Tibial artery (tissue), 4 donors: ENCODE data around the gene CHRM3.

ENCODE experiments used
- DNase-seq, 2 donors: peaks; one replicate each; pipeline ENCODE4 v3.0.0-alpha.2; 2019
- H3K27ac ChIP-seq, 2 donors: fragments of 200-600 bp; sonication (generic) in 1 of 2; 1 replicate in 1 of 2; 2 replicates in 1 of 2; pipeline ENCODE4 v1.5.1; 2018 to 2019; ENCODE audit warnings: mild to moderate bottlenecking in 1 of 2
- H3K27me3 ChIP-seq, 2 donors: fragments of 200-600 bp; sonication (generic) in 1 of 2; one replicate each; pipeline versions ENCODE4 v1.5.1 to v1.6.0; 2016 to 2019
- H3K36me3 ChIP-seq, 3 donors: fragments of 200-600 bp; sonication (generic) in 2 of 3; one replicate each; pipeline ENCODE4 v1.5.1; 2016 to 2019; ENCODE audit warnings: mild to moderate bottlenecking in 2 of 3
- H3K4me1 ChIP-seq, 4 donors: fragments of 200-600 bp; sonication (generic) in 2 of 4; 1 replicate in 3 of 4; 2 replicates in 1 of 4; pipeline ENCODE4 v1.5.1; 2016 to 2019
- H3K4me3 ChIP-seq, 2 donors: fragments of 200-600 bp; sonication (generic) in 1 of 2; 1 replicate in 1 of 2; 2 replicates in 1 of 2; pipeline ENCODE4 v1.5.1; 2018 to 2019; ENCODE audit warnings: mild to moderate bottlenecking in 2 of 2
- H3K9me3 ChIP-seq, 3 donors: fragments of 200-600 bp; sonication (generic) in 1 of 3; one replicate each; pipeline ENCODE4 v1.5.1; 2016 to 2019
- CTCF ChIP-seq, 2 experiments: fragments of 200-600 bp in 1 of 2; fragments of 450-650 bp in 1 of 2; IDR thresholded peaks; one replicate each; pipeline ENCODE4 v1.5.1; 2017 to 2019; ENCODE audit warnings: antibody characterized with exemption in 2 of 2, mild to moderate bottlenecking in 1 of 2, moderate library complexity in 1 of 2
- intact Hi-C: fragments of 100-400 bp; cut with DNase I; formaldehyde crosslinking; loops from one replicate; pipeline ENCODE4 v1.15.0; 2023; ENCODE audit warnings: low total_unique reads

The CHRM3 gene

GRCh38 chr1:239388159-239388485, 1.8 kb downstream of the CHRM3 start:
- no peak for TF ChIP-seq CTCF (IDR thresholded peaks at IDR 0.05)
- Histone ChIP-seq H3K27ac (no peak overlapping the region), H3K36me3 (no peaks in the 10 kb centered on the region), H3K27me3 (peaks cover 0 to 39% of the 10 kb centered on the region in 2 donors), H3K4me1 (peaks cover 0 to 20% (median 18%) of the 10 kb centered on the region in 4 donors), H3K9me3 (no peaks in the 10 kb centered on the region), H3K4me3 (peak overlapping the region in 1 of 2 donors; percentile 43)
- DNase-seq = no peak
- intact Hi-C loops = no loop called here

GRCh38 chr1:239388578-239388977, 2.2 kb downstream of the CHRM3 start:
- H3K4me1 ChIP-seq = peaks cover 0 to 20% (median 18%) of the 10 kb centered on the region in 4 donors
- intact Hi-C loops = no loop called here
- no peak overlapping the region for H3K4me3 ChIP-seq
- H3K9me3 ChIP-seq = no peaks in the 10 kb centered on the region
- H3K27me3 ChIP-seq = peaks cover 0 to 42% of the 10 kb centered on the region in 2 donors
- H3K27ac ChIP-seq = no peak overlapping the region
- no peaks in the 10 kb centered on the region for H3K36me3 ChIP-seq
- no peak for TF ChIP-seq CTCF (IDR thresholded peaks at IDR 0.05)
- DNase-seq = no peak

GRCh38 chr1:239389703-239390102, 3.3 kb downstream of the CHRM3 start:
- no peaks in the 10 kb centered on the region for H3K36me3 ChIP-seq
- no peak overlapping the region for H3K4me3 ChIP-seq
- no peak overlapping the region for H3K27ac ChIP-seq
- intact Hi-C loops = no loop called here
- peaks cover 0 to 42% of the 10 kb centered on the region in 2 donors for H3K27me3 ChIP-seq
- no peak for DNase-seq
- peaks cover 0 to 20% (median 18%) of the 10 kb centered on the region in 4 donors for H3K4me1 ChIP-seq
- H3K9me3 ChIP-seq = no peaks in the 10 kb centered on the region
- TF ChIP-seq CTCF (IDR thresholded peaks at IDR 0.05) = no peak

GRCh38 chr1:239392271-239392670, 5.9 kb downstream of the CHRM3 start:
- H3K27ac ChIP-seq = no peak overlapping the region
- peaks cover 0 to 8% (median 6%) of the 10 kb centered on the region in 4 donors for H3K4me1 ChIP-seq
- no peak for TF ChIP-seq CTCF (IDR thresholded peaks at IDR 0.05)
- no peaks in the 10 kb centered on the region for H3K9me3 ChIP-seq
- H3K36me3 ChIP-seq = no peaks in the 10 kb centered on the region
- intact Hi-C loops = no loop called here
- DNase-seq = no peak
- H3K27me3 ChIP-seq = peaks cover 0 to 26% of the 10 kb centered on the region in 2 donors
- H3K4me3 ChIP-seq = no peak overlapping the region

GRCh38 chr1:239394107-239394506, 7.7 kb downstream of the CHRM3 start:
- Histone ChIP-seq H3K9me3 (no peaks in the 10 kb centered on the region), H3K4me3 (no peak overlapping the region), H3K27ac (no peak overlapping the region), H3K4me1 (no peaks in the 10 kb centered on the region), H3K36me3 (no peaks in the 10 kb centered on the region), H3K27me3 (peaks cover 0 to 10% of the 10 kb centered on the region in 2 donors)
- DNase-seq = no peak
- intact Hi-C loops = no loop called here
- TF ChIP-seq CTCF (IDR thresholded peaks at IDR 0.05) = no peak

- Histone ChIP-seq H3K4me3 (no peak overlapping the region), H3K27ac (no peak overlapping the region), H3K4me1 (no peaks in the 10 kb centered on the region), H3K9me3 (no peaks in the 10 kb centered on the region), H3K36me3 (no peaks in the 10 kb centered on the region), H3K27me3 (no peaks in the 10 kb centered on the region)
- DNase-seq = no peak
- no peak for TF ChIP-seq CTCF (IDR thresholded peaks at IDR 0.05)
- intact Hi-C loops = no loop called here
Observed at GRCh38 chr1:239413916-239414315, 27.5 kb downstream of the CHRM3 start.
